HG03135 (cell line): ENCODE measurements around the gene WNT1.

Source experiments
- ATAC-seq: cut with Tn5 transposase; IDR thresholded peaks from one replicate; pipeline ENCODE4 v1.9.1; 2021; ENCODE audit warnings: mild to moderate bottlenecking, moderate library complexity; ENCODE audit not compliant: unreplicated experiment

Gene WNT1

DNA sequence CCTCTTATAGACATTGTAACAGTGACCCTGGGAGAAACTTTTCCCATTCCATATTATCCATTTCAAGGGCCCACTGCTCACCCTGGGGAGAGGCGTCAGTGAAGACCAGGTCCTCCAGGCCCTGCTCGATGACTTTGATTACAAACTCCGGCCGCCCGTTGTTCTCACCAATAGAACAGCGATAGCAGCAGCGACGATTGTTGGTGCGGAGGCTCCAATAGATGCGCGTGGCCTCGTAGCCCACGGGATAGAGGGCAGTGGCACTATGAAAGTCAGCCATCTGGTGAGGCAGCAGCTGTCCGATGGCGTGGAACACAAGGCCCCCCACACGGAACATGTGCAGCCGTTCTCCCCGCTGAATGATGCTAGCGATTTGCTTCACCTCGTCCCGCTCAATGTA is 48.0 kb downstream of the WNT1 start:
- ATAC-seq = no peak

DNA sequence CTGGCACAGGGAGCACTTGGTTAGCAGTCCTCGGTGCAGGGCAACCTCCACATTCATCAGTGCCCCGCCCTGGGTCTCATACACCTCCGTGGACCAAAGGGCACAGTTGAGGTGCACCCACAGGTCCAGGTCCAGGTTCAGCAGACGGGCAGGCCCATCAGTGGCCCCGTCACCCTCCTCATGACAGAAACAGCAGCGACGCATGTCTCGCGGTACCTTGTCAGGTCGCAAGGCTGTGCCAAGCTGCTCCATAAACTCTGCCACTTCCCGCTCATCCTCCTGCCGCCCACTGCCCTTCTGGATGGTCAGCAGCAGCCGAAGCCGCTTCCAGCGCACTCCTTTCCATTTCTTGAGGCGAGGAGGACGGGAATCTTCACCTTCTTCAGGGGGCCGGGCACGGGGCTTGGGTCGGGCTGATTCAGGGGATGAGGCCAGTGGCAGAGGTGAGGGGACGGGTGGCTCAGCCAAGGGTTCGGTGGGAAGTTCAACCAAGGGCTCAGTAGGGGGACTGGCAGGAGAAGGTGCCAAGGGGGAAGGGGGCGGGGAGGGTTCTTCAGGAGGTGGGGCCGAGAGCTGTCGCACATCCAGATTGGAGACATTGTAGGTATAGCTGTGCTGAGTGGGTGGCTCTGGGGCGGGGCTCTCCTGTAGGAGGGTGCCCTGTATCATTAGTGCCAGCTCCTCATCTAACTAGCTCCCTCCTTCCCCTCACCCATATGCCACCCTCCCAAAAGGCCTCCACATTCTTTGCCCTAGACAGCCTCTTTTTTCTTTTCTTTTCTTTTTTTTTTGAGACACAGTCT is 48.8 kb downstream of the WNT1 start:
- ATAC-seq = no peak

DNA sequence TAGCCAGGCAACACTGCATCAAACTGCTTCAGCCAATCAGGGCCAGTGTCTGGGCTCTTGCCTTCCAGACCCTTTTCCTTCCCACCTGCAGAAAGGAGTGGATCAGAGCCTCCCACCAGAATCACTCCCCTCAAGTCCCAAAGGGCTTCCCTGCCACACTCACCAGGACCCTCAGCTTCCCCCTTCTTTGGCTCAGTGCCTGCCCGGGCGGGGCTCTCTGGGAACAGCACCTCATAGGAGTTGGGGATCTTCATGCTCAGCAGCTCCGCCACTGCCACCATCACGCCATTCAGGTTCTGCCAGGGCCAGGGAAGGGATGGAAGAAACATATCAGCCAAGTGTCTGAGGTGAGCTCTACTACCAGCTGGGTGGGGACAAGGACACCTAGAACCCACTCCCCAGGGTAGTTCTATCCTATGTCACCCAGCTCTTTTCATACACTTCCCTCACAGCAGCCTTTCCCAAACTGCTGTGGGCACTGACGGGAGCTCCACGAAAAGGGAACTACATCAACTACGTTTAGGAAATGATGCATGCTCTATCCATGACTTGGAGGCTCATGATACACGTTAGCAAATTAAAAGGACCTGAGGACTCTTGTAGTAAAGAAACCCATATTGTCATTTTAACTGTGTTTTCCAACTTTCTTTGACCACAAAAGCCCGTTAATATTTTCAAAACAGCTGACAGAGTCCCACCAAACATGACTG is 49.9 kb downstream of the WNT1 start:
- ATAC-seq = no peak

DNA sequence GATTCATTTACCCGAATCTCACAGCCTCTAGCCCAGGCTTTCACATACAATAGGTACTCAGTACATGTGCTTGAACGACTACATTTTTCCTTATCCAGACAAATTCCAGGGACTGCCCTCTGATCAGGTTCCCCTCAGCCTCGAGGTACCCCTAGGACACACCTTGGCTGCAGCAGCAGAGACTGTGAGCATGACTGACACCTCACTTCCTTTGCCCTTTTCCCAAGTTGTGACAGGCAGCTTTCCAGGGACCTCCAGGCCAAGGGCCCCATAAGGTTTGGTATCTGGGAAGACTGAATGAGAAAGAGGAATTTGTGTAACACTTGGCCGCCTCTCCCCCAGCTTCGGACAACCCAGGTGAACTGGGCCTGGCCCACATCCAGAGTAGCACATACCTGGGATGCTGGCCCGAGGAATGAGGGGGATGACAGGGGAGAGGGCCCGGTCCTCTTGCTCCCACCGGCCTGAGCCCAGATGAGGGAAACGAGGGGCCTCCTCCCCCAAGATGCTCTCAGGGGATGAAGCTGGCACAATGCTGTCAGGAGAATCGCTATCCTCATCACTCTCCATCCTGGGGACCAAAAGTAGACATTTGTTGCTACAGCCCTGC is 50.6 kb downstream of the WNT1 start:
- ATAC-seq = no peak

DNA sequence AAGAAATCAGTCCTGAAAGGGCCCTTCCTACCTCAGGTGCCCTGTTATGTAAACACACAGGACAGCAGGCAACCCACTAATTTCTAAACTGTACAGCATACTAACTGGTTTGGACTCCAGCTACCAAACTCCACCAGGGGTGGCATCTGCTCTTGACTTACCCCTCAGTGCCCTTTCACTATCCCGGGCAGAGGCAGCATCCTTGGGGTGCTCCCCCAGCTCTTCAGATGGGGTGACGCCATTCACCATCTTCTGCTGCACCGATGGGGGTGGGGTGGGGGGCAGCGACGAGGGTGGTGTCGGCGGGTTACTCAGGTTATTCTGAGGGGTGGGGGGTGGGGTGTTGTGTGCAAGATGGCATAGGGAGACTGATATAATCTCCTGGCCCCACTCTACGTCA is 52.0 kb downstream of the WNT1 start:
- no peak for ATAC-seq

- ATAC-seq = no peak
Observed at GRCh38 chr12:49030714-49031572, 52.8 kb downstream of the WNT1 start.

GRCh38 chr12:49031573-49032161 is 53.5 kb downstream of the WNT1 start:
- ATAC-seq = no peak
